Stimulated activated CD8-positive, alpha-beta memory T cell treated with anti-CD3 and anti-CD28 coated beads, Interleukin-7, amount 100 ng/mL, for 1 hour (primary cell): ENCODE results near the gene TMLHE.
A peak's percentile ranks its signal among the peaks of the same experiment; 100 is the strongest.
"Not testable (repeated sequence)": the region's sequence is repeated elsewhere in the genome, so short reads cannot be mapped to it uniquely, and the experiment has no call there.

ENCODE experiments used
- DNase-seq, 2 donors: peaks; one replicate each; pipeline ENCODE4 v3.0.0-alpha.2; 2020; ENCODE audit warnings: low read depth in 2 of 2

Gene TMLHE, protein sequence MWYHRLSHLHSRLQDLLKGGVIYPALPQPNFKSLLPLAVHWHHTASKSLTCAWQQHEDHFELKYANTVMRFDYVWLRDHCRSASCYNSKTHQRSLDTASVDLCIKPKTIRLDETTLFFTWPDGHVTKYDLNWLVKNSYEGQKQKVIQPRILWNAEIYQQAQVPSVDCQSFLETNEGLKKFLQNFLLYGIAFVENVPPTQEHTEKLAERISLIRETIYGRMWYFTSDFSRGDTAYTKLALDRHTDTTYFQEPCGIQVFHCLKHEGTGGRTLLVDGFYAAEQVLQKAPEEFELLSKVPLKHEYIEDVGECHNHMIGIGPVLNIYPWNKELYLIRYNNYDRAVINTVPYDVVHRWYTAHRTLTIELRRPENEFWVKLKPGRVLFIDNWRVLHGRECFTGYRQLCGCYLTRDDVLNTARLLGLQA

DNA sequence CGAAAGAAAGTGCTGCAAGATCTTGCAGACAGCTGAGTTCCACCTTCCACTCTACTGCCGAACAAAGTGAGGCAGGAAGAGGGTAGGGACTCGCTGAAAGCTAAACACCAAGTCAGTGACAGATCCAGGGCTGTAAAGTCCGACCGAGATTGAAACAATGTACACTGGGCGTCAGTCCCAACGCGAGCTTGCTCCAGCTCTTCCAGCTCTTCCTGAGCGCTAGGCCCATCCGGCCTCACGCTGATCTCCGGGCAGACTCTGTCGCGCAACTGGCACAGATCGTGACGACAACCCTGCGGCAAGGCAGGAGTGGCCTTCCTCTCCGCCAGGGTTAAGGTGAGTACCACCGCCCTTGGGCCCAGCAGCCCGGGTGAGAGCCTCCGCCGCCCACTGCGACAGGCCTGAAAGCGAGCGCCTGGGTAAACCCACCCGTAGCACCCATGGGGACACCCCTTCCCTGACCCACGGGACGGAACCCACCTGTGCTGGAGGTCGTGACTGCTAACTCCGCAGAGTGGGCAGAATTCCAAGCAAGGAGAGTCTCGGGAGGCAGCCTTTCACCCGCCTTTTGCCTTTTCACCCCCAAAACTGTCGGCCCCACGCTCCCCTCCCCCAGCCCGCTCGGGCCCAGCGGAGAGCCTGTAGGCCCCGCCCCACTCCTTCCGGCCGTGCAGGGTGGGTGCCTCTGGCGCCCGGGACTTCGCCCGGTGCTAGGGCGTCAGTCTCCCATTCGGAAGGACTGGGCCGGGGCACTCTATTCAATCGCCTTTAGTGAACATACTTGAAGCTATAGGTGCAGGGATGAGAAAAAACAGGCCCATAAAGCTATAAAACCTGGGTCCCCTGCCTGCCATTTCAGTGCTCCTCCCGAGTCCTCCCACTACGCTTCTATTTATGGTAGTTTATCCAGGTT is at the start of gene TMLHE, which contains the start of gene SPRY3:
Gene TMLHE, minus strand, starts transcription at position 641 of the 913 bp plus-strand sequence. CDS start 67,676 bp downstream, outside the sequence.
Gene SPRY3, plus strand, starts transcription at position 275 of the 913 bp plus-strand sequence.
- peak; percentile 19 to 24 for DNase-seq

DNA sequence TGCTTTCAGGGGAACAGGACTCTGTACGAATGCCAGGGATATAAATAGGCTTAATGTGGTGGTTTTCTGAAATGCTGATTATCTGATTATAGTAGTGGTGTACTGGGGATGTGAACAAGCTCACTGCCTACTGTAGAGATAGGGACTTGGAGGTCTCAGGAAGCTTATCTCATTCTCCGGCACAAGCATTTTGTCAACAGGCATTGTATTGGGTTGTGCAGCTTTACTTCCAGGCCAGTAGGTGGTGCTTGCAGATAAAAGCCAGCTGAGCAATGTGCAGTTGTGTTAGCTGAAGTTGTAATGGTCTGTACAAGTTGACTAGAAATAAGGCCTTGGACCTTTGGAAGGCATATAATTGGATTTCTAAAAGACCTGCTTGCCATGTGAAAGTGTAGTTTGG is 49.5 kb upstream of the TMLHE start:
- no peak for DNase-seq

DNA sequence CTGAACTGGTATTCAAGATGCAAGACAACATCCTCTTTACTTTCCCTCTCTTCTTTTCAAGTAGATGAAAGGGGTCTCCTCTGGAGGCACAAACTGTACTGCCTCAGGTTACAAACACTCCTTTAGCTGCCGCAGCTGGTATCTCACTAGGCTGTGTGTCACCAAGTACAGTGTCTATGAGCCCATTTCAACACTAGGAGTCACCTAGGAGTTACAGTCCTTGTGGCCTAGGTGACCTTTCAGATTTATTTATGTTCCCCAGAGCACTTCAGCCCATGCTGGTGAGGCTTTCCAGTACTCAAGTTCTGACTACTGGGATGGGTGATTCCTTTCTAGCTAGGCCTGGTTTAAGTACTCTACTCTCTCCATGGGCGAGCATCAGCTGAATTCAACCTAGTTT is 32.4 kb upstream of the TMLHE start:
- no peak for DNase-seq

DNA sequence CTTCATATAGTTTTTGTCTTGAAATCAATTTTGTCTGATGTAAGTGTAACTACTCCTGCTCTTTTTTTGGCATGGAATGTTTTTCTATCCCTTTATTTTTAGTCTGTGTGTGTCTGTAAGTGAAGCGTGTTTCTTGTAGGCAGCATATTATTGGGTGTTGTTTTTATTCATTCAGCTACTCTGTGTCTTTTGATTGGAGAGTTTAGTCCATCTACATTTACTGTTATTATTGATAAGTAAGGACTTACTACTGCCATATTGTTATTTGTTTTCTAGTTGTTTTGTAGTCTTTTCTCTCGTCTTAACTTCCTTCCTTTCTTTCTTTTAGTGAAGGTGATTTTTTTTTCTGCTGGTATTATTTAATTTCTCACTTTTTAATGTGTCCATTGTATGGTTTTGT is 30.5 kb upstream of the TMLHE start:
- no peak for DNase-seq

DNA sequence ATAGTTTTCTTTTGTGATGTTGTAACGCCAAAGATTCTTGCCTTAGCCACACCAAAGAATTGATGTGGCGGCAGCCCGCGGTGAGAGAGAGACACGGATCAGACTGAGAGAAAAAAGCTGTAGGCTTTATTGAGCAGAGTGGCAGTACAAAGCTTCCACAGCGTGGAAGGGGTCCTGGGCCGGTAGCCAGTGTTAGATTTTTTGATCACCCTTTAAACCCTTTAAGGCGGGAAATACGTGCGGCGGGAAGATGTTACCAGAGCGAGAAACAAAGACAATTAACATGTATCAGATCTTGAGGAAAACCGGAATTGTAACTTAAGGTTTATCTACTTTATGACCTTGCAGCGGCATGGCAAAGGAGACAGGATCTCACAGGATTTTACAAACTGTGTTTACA is 28.6 kb upstream of the TMLHE start:
- not testable (repeated sequence) for DNase-seq

DNA sequence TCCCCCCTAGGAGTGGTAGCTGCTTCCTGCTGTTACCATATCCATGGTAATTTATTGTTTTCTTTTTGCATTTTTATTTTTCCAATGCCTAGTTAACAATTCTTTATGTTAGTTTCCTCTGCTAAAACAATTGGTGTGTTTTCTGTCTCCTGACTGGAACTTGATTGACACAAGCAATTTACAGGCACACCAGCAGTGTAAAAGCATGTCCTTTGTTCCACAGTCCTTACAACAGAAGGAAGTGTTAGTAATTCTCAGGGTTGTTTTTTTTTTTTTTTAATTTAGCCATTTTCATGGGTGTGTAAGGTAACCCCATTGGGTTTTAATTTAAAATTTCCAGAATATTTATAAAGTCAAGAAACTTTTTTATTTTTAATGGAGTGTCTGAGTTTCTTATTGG is 25.0 kb upstream of the TMLHE start:
- no peak for DNase-seq

DNA sequence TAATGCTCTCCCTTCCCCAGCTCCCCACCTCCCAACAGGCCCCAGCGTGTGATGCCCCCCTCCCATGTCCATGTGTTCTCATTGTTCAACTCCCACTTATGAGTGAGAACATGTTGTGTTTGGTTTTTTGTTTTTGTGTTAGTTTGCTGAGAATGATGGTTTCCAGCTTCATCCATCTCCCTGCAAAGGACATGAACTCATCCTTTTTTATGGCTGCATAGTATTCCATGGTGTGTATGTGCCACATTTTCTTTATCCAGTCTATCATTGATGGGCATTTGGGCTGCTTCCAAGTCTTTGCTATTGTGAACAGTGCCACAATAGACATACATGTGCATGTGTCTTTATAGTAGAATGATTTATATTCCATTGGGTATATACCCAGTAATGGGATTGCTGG is 22.3 kb upstream of the TMLHE start:
- DNase-seq = not testable (repeated sequence)

DNA sequence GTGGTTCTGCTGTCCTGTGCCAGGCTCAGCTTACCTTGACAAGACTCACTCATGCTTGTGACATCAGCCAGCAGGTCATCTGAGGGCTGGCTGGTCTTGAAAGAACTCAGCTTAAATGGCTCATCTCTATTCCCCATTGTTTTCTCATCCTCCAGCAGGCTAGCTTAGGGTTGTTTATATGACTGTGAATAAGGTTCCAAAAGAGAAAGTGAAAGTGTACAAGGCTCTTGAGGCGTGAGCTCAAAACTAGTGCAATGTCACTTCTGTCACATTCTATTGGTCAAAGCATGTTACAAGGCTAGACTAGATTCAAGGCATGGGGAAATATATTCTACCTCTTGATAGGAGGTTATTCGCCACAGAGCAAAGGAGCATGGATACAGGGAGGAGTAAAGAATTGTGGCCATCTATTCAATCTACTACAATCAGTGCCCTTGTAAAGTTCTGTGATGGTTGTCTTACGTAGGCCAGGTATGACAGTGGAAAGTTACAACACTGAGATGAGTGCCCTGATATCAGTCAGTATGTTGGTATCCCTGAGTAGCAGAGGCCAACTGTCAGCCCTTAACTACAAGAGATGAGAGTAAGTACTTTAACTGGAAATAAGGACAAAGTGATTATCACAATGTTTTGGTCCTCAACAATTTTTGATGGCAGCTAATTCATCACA is 19.8 kb upstream of the TMLHE start:
- DNase-seq = no peak

DNA sequence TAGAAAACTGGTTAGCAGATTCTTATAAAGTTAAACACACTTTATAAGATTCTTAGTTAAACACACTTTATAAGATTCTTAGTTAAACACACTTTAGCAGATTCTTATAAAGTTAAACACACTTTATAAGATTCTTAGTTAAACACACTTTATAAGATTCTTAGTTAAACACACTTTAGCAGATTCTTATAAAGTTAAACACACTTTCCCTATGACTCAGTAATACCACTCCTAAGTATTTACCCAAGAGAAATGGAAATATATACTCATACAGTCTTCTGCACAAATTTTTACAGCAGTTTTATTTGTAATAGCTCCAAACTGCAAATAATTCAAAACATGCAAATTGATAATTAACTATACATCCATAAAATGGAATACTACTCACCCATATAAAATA is 7.4 kb upstream of the TMLHE start:
- DNase-seq = not testable (repeated sequence)

DNA sequence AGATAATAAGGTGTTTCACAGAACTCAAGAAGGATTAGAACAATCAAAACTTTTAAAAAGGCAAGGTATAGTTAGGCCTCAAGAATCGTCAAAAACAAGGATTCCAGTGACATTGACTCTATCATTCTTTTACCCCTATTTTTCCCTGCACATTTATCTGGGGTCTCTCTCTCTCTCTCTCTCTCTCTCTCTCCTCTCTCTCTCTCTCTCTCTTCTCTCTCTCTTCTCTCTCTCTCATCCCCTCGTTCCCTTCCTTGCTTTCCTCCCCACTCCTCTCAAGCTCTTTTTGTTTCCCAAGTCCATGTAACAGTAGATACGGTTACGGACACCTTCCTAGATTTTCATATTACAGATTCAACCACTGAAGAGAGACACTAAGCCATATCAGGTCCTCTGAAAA is 3.2 kb upstream of the TMLHE start:
- DNase-seq = no peak

DNA sequence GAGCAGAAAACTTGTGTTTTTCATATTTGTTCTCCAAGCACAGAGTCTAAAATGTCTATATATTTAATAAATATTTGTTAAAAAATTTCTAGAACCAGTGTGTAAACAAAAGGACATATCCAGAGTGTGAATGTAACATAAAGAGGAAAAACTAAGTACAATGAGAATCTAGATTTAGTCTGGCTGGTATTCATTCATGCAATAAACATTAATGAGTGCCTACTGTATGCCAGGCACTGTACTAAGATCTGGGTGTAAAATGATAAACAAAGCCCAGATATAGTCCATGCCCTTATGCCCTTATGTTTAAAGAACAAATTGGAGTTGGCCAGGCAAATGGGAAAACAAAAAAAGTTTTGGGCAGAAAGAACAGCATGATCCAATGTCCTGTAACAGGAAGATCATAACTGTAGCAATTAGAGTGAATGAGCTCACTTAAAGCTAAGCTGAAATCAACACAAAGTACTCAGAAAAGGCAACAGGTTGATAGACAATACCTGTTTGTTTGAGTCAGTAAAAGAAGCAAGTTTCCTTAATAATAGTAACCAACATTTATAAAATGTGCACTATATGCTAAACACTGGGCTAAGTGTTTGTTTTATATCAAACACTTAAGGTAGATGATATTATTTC is 1.3 kb upstream of the TMLHE start:
- no peak for DNase-seq

DNA sequence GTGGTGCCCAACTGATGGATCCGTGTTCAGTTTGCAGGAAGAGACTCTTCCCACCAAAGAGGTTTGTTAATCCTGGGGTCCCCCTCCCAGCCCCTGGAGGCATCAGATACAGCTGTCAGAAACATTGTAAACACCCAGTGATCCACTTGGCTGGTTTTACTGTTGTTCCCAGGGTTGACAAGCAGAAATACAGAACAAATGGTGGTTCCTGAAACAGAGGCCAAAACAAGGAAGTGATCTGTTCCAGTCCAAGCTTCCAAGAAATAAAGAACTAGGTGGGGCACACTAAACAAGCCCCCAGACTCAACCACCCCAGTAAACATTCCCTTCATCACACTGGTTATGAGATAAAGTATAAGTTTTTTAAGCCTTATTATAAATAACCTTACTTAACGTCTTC is 1.4 kb downstream of the TMLHE start:
- DNase-seq = no peak

DNA sequence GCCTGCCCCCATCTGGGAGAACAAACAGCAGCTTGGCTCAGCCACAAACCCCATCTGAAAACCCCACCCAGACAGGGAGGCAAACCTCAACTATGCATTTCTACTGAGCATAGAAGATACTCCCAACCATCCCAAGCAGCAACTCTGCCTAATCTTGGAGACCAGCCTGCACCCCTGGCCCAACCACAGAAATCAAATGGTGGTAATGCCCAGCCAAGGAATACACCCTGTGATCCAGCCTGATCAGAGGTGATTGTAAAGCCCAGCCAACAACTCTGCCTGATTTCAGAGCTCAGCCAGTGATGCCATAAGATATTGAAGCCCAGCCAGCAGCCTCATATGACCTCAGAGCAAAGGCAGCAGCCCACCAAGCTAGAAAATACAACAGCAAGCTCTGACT is 19.8 kb downstream of the TMLHE start:
- no peak for DNase-seq

DNA sequence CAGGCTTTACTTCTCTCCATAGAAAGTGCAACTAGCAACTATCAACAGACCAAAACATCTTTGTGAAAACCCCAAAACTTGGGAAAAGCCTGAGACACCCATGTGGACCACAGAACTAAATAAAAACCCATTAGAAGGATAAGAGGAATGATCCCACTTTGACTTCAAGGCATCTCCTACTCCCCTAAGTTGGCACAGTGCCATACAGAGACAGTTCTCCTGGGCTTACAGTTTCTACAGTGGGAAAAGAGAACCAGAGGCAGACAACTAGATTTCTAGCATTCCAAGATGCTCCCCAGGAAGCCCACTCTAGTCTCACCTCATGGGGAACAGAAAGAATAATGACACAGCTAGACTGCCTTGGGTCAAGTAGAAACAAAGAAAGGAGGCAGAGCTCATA is 20.4 kb downstream of the TMLHE start:
- DNase-seq = no peak

DNA sequence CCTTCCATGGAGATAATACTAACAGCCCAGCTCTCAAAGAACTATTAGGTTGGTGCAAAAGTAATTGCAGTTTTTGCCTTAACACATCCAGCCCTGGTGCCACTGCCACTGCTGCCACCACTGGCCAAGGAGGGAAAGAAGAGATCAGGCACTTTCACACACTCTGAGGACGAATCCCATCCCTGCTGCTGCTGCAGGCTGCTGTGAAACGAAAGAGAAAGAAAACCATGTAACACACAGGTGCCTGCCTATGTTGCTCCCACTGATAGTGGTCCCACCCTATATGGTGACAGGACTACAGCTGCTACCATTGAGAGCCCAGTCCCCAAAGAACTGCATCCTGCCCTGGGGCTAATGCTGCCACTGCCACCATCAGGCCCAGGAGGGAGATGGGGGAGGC is 35.1 kb downstream of the TMLHE start:
- no peak for DNase-seq

DNA sequence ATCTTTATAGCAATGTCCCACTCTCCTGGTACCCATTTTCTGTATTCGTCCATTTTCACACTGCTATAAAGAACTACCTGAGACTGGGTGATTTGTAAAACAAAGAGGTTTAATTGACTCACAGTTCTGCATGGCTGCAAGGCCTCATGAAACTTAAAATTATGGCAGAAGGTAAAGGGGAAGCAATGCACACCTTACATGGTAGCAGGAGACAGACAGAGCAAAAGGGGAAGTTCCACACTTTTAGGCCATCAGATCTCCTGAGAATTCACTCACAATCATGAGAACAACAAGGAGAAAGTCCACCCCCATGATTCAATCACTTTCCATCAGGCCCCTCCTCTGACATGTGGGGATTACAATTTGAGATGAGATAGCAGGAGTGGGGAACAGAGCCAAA is 49.7 kb downstream of the TMLHE start:
- DNase-seq = no peak

DNA sequence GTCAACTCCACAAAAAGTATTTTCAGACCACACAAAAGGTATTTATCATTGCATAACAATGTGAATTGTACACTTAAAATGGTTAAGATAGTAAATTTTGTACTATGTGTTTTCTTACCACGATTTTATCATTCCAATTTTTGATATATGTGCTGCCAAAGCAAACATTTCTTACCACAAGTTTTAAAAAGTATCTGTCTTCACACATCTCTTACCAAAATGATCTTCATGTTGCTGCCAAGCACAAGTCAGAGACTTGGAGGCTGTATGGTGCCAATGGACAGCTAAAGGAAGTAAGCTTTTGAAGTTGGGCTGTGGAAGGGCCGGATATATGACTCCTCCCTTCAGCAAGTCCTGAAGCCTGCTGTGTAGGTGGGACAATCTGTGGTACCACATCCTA is 67.9 kb downstream of the TMLHE start:
- no peak for DNase-seq

DNA sequence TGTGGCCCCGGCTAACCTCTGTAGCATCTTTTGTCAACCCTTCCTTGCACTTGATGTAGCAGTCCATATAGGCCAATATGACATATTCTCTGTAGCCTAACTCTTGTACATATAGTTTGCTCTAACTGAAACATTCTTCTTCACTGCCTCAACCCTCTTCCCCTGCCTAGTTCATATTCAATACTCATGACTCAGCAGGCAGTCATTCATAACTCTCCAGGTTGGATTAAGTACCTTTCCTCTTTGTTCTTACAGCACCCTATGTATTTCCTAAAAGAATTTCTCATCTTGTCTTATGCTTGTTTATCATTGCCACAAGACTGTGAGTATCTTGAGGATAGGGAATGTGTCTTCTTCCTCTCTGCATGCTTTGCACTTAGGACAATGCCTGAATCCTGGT is 76.9 kb downstream of the TMLHE start:
- no peak for DNase-seq

DNA sequence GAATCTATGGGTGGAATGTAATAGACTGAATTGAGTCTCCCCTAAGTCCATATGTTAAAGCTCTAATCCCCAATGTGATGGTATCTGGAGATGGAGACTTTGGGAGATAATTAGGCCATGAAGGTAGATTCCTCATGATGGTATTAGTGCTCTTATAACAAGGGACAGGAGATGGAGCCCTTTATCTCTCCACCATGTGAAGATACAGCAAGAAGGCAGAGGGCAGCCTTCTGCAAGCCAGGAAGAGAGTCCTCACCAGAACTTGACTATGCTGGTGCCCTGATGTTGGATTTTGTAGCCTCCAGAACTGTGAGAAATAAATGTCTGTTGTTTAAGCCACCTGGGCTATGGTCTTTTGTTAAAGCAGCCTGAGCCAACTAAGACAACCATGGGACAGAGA is 78.0 kb downstream of the TMLHE start:
- DNase-seq = no peak

DNA sequence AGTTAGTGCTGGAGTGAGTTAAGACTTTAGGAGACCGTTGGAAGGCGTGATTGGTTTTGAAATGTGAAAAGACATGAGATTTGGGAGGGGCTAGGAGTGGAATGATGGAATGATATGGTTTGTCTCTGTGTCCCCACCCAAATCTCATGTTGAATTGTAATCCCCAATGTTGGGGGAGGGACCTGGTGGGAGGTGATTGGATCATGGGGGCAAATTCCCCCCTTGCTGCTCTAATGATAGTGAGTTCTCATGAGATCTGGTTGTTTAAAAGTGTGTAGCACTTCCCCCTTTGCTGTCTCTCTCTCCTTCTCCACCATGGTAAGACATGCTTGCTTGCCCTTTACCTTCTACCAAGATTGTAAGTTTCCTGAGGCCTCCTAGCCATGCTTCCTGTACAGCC is 85.7 kb downstream of the TMLHE start:
- DNase-seq = not testable (repeated sequence)

DNA sequence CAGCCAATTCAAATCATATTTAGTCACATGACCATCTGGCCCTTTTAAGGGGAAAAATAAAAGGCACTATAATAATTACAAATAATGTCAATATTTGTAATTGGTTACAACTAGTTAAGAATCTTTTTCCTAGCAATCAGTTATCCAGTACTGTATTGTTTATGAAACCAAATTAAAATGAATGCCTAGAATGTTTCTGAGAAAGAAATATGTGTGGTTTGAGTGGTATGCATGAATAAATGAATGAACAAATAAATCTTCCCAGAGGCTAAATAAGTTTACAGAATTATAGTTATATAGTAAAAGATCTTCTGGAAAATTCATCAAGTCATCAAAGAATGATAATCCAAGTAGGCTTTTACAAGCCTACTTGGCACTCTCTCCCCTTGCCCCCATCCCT is 98.5 kb downstream of the TMLHE start:
- no peak for DNase-seq

DNA sequence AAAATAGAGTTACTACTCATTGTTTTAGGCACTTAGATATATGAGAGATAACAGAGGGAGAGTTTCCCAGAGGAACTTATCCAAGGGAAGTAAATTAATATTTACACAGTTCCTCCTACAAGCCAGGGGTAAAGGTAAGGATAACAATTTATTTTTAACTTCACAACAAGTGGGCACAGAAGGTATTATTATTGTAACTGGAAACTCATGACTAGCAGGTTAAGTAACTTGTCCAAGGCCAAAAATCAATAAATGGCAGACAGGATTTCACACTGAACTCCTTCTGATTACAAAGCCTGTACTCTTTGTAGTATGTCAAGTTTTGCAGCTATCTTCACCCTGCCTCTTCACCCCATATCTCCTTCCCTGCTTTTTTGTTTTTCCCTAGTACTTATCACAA is 107.5 kb downstream of the TMLHE start:
- no peak for DNase-seq
